GM06990 (cell line): ENCODE results near the gene GPHN.

Experiments used
- DNase-seq: peaks from one replicate; pipeline ENCODE4 v3.0.0-alpha.2; 2011; ENCODE audit not compliant: insufficient read length; ENCODE audit errors: extremely low read depth
- H3K27me3 ChIP-seq: replicated peaks from 2 replicates; pipeline ENCODE4 v1.6.0; 2011; ENCODE audit warnings: low read length; ENCODE audit not compliant: control insufficient read depth, insufficient read depth
- H3K36me3 ChIP-seq: 2 replicates; pipeline ENCODE4 v1.5.1; 2011; ENCODE audit warnings: low read length; ENCODE audit not compliant: control insufficient read depth, insufficient read depth
- H3K4me3 ChIP-seq: replicated peaks from 2 replicates; pipeline ENCODE4 v1.5.1; 2011; ENCODE audit warnings: low read depth, mild to moderate bottlenecking, control low read depth, low read length
- CTCF ChIP-seq: IDR thresholded peaks from 2 replicates; pipeline ENCODE4 v1.5.1; 2011; ENCODE audit warnings: low read length, control low read depth, mild to moderate bottlenecking, inconsistent platforms; ENCODE audit not compliant: insufficient read depth, poor library complexity, severe bottlenecking

The GPHN gene

GRCh38 chr14:66606826-66607225, 98.9 kb downstream of the GPHN start:
- no peak for DNase-seq
- no peak for TF ChIP-seq CTCF

GRCh38 chr14:66610154-66610563, 102.2 kb downstream of the GPHN start:
- peak; percentile 42 for TF ChIP-seq CTCF
- Histone ChIP-seq H3K27me3 (no peaks in the 10 kb centered on the region), H3K36me3 (no peaks in the 10 kb centered on the region), H3K4me3 (no peak overlapping the region)
- no peak for DNase-seq

More at GRCh38 chr14:66606826-66607225, 98.9 kb downstream of the GPHN start:
- Histone ChIP-seq H3K4me3 (no peak overlapping the region), H3K36me3 (no peaks in the 10 kb centered on the region), H3K27me3 (no peaks in the 10 kb centered on the region)

- no peak for TF ChIP-seq CTCF
- DNase-seq: no peak
- Histone ChIP-seq H3K36me3 (no peaks in the 10 kb centered on the region), H3K4me3 (no peak overlapping the region), H3K27me3 (no peaks in the 10 kb centered on the region)
Observed at GRCh38 chr14:66613344-66613743, 105.4 kb downstream of the GPHN start.

- DNase-seq: no peak
- no peak for TF ChIP-seq CTCF
- no peaks in the 10 kb centered on the region for H3K27me3 ChIP-seq
- H3K4me3 ChIP-seq: no peak overlapping the region
- H3K36me3 ChIP-seq: no peaks in the 10 kb centered on the region
Observed at GRCh38 chr14:66619952-66620351, 112.0 kb downstream of the GPHN start.

DNA sequence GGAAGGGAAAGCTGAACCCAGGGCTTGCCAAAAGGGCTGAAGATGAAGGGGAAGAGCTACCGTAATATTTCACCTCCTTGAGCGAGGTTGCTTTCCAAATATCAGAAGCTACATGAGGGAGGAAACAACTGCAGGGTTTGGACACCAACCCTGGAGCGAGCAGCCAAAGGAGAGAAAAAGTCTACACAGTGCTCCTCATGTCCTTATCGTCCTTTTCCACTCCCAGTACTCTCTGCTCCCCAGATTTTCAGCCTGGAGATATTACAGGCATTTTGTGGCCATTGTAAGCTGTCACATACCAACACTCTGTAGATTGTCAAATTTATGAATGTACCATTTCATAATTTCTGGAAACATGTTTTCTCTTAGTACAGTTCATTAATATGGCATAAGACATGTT, 115.9 kb downstream of the GPHN start:
- no peaks in the 10 kb centered on the region for H3K36me3 ChIP-seq
- no peak for TF ChIP-seq CTCF
- no peak for DNase-seq

GRCh38 chr14:66624336-66624937, 116.5 kb downstream of the GPHN start:
- Histone ChIP-seq H3K27me3 (no peaks in the 10 kb centered on the region), H3K36me3 (no peaks in the 10 kb centered on the region), H3K4me3 (no peak overlapping the region)
- DNase-seq: no peak
- TF ChIP-seq CTCF: peak; percentile 68

More for the DNA sequence above, 115.9 kb downstream of the GPHN start:
- Histone ChIP-seq H3K27me3 (no peaks in the 10 kb centered on the region), H3K4me3 (no peak overlapping the region)
